Naive B cell (primary cell): ENCODE data around the gene PRB2. TPM values are rescaled to one million over a fixed set of nuclear protein-coding genes. Genes with fewer than 3 reads are reported as not detected.
"Not testable (repeated sequence)": the region's sequence is repeated elsewhere in the genome, so short reads cannot be mapped to it uniquely, and the experiment has no call there.

ENCODE experiments used
- ATAC-seq, 2 donors: fragments of 150-1000 bp; cut with Tn5 transposase; 2 replicates each; pipeline ENCODE4 v1.10.0; 2021; ENCODE audit warnings: low read depth in 2 of 2, mild to moderate bottlenecking in 2 of 2, moderate library complexity in 2 of 2
- DNase-seq: peaks from one replicate; pipeline ENCODE4 v3.0.0; 2022
- H3K27ac Mint-ChIP-seq, 6 donors: one replicate each; pipeline ENCODE4 v1.8.0; 2020 to 2022; ENCODE audit warnings: mild to moderate bottlenecking in 6 of 6, mixed read lengths in 6 of 6, moderate library complexity in 5 of 6, inconsistent platforms in 2 of 6
- H3K27me3 Mint-ChIP-seq, 3 donors: one replicate each; pipeline ENCODE4 v1.8.0; 2021 to 2022; ENCODE audit warnings: mixed read lengths in 3 of 3, mild to moderate bottlenecking in 1 of 3
- H3K36me3 Mint-ChIP-seq, 2 donors: one replicate each; pipeline ENCODE4 v1.8.0; 2020 to 2022; ENCODE audit warnings: mixed read lengths in 2 of 2, inconsistent platforms in 1 of 2, mild to moderate bottlenecking in 1 of 2
- H3K4me1 Mint-ChIP-seq, 3 donors: one replicate each; pipeline ENCODE4 v1.8.0; 2020 to 2022; ENCODE audit warnings: mixed read lengths in 3 of 3, inconsistent platforms in 1 of 3, mild to moderate bottlenecking in 1 of 3, moderate library complexity in 1 of 3
- H3K4me3 Mint-ChIP-seq, 8 donors: one replicate each; pipeline ENCODE4 v1.8.0; 2020 to 2022; ENCODE audit warnings: mild to moderate bottlenecking in 8 of 8, mixed read lengths in 8 of 8, moderate library complexity in 8 of 8, inconsistent platforms in 2 of 8
- H3K9me3 Mint-ChIP-seq, 7 donors: one replicate each; pipeline ENCODE4 v1.8.0; 2020 to 2022; ENCODE audit warnings: mixed read lengths in 7 of 7, mild to moderate bottlenecking in 5 of 7, inconsistent platforms in 2 of 7, moderate library complexity in 1 of 7
- polyA plus RNA-seq, 6 donors: library from polyadenylated mRNA; unstranded; fragments of 300-500 nt; fragmentation: Illumina TruSeq; gene quantifications; one replicate each; pipeline ENCODE4 v1.2.3, GENCODE V29; 2021; ENCODE audit warnings: low read depth in 6 of 6

Gene PRB2
- not detected for polyA plus RNA-seq

DNA sequence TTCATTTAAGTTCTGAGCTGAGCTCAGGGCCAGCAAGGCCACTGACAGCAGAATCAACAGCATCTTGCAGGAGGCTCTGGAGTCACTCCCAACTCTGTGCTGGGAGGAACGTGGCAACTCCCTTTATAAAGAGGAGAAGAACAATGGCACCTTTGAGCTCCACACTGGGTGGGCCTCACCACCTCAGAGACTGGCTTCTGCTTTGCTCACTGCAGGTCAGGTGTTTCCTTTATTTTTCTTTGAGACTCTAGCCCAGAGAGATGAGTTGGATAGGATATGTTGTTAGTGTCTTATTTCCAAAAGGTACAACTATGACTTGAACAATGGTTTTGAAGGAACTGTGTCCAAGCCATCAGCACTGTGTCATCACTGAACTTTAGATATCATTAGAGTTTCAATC is at the start of gene PRB2:
Gene PRB2, minus strand, starts transcription at position 101 of the 400 bp plus-strand sequence. Its CDS starts 38 bp downstream, at position 63.
- not testable (repeated sequence) for H3K27ac Mint-ChIP-seq, H3K27me3 Mint-ChIP-seq
- H3K4me3 Mint-ChIP-seq, result peak within 1 kb of the TSS in 1 of 8 donors; percentile 1

DNA sequence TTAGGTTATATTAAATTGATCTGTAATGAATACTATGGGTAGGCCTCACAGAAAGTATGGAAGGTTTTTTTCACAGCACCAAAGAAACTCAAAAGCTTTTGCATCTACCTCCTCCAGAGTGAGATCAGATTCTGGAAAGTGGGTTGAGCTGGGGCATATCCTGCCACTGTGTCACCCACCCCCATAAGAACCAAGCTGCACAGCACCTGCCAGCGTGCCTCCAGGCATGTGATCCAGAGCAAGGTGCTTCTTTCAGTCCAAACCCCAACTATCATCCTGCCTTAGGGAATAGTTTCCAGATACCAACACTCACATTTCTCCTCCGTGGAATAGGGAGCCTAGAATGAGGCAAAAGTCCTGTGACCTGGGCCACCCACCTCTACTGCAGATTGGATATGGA is 42.6 kb upstream of the PRB2 start:
- ATAC-seq, result no peak
- Mint-ChIP-seq H3K27ac (no peak overlapping the region), H3K36me3 (no peaks in the 10 kb centered on the region), H3K4me1 (no peaks in the 10 kb centered on the region), H3K4me3 (no peak overlapping the region), H3K9me3 (peaks cover 0 to 7% (median 0%) of the 10 kb centered on the region in 7 donors), H3K27me3 (no peaks in the 10 kb centered on the region)
- DNase-seq, result no peak

More for the DNA sequence above, at the start of gene PRB2:
- not testable (repeated sequence) for ATAC-seq, H3K9me3 Mint-ChIP-seq, H3K4me1 Mint-ChIP-seq, DNase-seq, H3K36me3 Mint-ChIP-seq

DNA sequence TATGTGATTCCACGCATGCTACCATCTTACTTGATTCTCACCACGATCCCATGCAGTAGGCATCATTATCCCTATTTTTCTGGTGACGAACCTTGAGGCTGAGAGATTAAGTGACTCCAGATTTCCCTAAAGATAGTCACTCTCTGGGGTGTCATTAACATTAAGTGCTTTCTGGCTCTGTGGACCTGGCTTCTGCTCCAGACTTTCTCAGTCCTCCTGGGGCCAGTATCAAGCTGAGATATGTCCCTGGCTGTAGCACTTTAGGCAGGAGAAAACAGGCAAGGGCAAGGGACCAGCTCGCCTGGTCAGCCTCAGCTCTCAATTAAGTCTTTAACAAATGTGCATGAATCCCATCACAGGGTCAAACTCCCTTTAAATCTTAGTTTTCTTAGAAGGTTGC is 38.3 kb upstream of the PRB2 start:
- ATAC-seq, result no peak
- H3K4me3 Mint-ChIP-seq, result no peak overlapping the region
- no peaks in the 10 kb centered on the region for H3K4me1 Mint-ChIP-seq
- no peak overlapping the region for H3K27ac Mint-ChIP-seq
- no peaks in the 10 kb centered on the region for H3K36me3 Mint-ChIP-seq
- no peaks in the 10 kb centered on the region for H3K27me3 Mint-ChIP-seq
- DNase-seq, result no peak
- H3K9me3 Mint-ChIP-seq, result no peaks in the 10 kb centered on the region

DNA sequence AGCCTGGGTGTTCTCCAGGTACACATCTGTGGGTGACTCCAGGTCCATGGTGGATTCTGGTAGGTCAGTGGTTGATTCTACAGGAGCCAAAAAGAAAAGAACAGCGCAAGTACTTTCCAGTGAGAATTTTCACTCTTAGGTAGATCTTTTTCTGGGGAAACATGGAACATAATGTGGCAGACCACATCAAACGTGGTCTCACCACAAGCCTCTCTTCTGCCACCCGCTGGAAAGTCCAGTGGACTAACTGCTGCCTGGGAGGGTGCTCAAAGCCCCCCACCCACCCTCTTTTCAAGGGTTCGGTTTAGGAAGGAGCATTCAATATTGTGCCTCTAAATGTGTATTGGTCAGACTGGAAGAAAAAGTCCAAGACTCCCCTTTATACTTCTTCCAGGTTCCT is 36.1 kb upstream of the PRB2 start:
- Mint-ChIP-seq H3K4me3 (no peak overlapping the region), H3K27me3 (no peaks in the 10 kb centered on the region), H3K27ac (no peak overlapping the region), H3K36me3 (no peaks in the 10 kb centered on the region), H3K9me3 (no peaks in the 10 kb centered on the region), H3K4me1 (no peaks in the 10 kb centered on the region)
- DNase-seq (no peak), ATAC-seq (no peak)

DNA sequence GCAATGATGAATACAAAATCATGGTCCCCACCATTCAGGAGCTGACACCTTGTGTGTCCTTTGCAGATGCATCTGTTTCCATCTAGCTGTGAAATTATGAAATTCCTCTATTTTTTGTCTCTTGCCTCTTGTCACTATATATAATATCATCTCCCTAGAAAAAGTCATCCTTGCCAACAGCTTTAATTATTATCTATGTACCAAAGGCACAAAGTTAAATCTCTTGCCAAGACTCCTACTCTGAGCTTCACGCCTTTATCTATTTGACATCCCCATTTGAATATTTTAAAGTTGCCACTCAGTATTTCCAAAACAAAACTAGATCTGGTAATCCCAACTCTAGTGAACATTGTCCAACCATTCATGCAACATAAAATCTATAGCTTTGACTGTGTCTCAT is 32.0 kb upstream of the PRB2 start:
- Mint-ChIP-seq H3K4me3 (no peak overlapping the region), H3K4me1 (no peaks in the 10 kb centered on the region), H3K9me3 (peaks cover 0 to 10% (median 0%) of the 10 kb centered on the region in 7 donors), H3K27me3 (no peaks in the 10 kb centered on the region), H3K27ac (no peak overlapping the region), H3K36me3 (peaks cover 0 to 4% of the 10 kb centered on the region in 2 donors)
- no peak for ATAC-seq
- DNase-seq, result no peak

DNA sequence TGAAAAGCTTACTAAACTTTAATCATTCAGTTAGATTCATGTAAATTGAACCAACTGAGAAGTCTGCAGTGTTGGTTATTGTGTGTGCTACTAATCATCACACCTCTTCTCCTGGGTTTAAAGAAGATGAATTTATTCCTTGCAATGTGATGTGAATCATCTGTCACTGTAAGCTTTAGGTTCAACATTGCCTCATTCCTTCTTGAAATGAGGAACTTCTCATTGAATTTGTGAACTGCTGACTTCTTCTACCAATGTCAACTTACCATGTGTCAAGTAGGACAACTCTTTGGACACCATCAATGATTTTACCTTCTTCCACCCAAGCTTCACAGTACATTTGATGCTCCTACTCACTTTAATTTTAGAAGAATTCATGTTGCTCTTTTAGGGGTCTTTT is 17.4 kb upstream of the PRB2 start:
- Mint-ChIP-seq H3K4me1 (no peaks in the 10 kb centered on the region), H3K9me3 (peaks cover 4 to 28% (median 13%) of the 10 kb centered on the region in 7 donors), H3K27ac (no peak overlapping the region), H3K27me3 (peaks cover 0 to 8% (median 0%) of the 10 kb centered on the region in 3 donors), H3K36me3 (peaks cover 9% of the 10 kb centered on the region in 2 donors), H3K4me3 (no peak overlapping the region)
- ATAC-seq, result no peak
- no peak for DNase-seq

DNA sequence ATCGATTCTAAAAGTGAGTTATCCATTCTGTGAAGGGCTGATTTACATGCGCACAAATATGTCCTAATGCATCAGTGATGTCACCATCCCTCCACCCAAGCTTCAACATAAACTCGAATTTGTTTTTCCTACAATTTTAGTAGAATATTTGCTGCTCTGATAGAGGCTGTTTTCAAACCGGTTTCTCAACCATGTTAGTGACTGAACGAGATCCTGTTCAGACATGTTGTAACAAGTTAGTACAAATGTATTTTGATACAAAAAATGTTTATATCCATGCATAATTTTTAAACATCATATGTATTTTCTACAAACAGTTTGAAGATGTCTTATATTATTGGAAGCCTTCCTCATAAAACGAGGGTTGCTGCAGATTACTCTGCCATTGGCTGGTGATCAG is 12.7 kb upstream of the PRB2 start:
- DNase-seq (no peak), ATAC-seq (no peak)
- no peak overlapping the region for H3K27ac Mint-ChIP-seq
- no peaks in the 10 kb centered on the region for H3K4me1 Mint-ChIP-seq
- H3K9me3 Mint-ChIP-seq, result peaks cover 1 to 20% (median 9%) of the 10 kb centered on the region in 7 donors
- H3K27me3 Mint-ChIP-seq, result peaks cover 0 to 4% (median 0%) of the 10 kb centered on the region in 3 donors
- peaks cover 0 to 5% of the 10 kb centered on the region in 2 donors for H3K36me3 Mint-ChIP-seq
- H3K4me3 Mint-ChIP-seq, result no peak overlapping the region

DNA sequence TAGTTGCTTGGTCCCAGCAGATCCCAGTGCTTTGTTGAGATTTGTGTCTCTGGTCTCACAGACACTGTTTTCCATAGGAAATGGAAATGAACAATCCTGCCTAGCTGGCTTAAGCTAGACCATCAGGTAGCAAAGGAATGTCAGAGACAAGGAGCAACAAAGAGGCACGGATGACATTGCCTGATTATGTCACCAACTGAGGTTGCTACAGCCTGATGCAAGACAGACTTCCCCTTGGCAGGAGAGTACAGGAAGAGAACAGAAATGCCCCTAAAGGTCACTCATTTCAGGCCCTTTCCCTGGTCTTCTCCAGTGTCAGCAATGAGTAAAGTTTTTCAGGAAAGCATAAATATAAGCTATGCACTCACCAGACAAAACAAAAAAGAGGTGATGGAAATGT is 2.0 kb upstream of the PRB2 start:
- no peaks in the 10 kb centered on the region for H3K27me3 Mint-ChIP-seq
- no peaks in the 10 kb centered on the region for H3K36me3 Mint-ChIP-seq
- no peak for ATAC-seq

DNA sequence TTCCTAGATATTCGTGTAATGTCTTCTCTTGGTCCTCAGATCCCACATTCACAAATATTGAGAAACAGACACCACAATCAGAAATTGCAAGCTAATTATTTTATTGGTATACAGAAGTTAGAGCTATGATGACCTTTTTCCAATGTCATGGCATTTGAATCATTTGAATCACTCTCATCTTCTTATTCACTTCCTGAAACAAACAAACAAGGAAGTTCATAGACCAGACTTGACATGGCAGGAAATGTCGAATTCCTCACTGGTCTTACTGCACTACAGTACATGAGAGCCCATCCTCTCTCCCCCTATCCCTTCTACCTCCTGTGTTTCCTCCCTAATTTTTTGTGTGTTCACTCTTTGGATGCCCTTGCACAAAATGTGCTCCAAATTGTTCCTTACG is 3.9 kb downstream of the PRB2 start:
- peak overlapping the region in 1 of 6 donors; percentile 36 for H3K27ac Mint-ChIP-seq
- not testable (repeated sequence) for ATAC-seq, H3K4me1 Mint-ChIP-seq, H3K36me3 Mint-ChIP-seq, H3K9me3 Mint-ChIP-seq, H3K4me3 Mint-ChIP-seq, DNase-seq, H3K27me3 Mint-ChIP-seq

More for the DNA sequence above, 2.0 kb upstream of the PRB2 start:
- H3K4me1 Mint-ChIP-seq, result no peaks in the 10 kb centered on the region
- DNase-seq, result no peak
- no peak overlapping the region for H3K27ac Mint-ChIP-seq
- H3K9me3 Mint-ChIP-seq, result no peaks in the 10 kb centered on the region
- H3K4me3 Mint-ChIP-seq, result no peak overlapping the region

DNA sequence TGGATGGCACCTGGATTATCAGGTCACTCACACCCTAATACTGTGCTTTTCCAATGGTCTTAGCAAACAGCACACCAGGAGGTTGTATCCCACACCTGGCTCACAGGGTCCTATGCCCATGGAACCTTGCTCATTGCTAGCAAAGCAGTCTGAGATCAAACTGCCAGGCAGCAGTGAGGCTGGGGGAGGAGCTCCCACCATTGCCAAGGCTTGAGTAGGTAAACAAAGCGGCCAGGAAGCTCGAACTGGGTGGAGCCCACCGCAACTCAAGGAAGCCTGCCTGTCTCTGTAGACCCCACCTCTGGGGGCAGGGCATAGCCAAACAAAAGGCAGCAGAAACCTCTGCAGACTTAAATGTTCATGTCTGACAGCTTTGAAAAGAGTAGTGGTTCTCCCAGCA is 17.9 kb downstream of the PRB2 start:
- H3K27ac Mint-ChIP-seq, H3K4me1 Mint-ChIP-seq, DNase-seq, H3K4me3 Mint-ChIP-seq, H3K27me3 Mint-ChIP-seq, ATAC-seq: not testable (repeated sequence)
- Mint-ChIP-seq H3K9me3 (peaks cover 13 to 59% (median 40%) of the 10 kb centered on the region in 7 donors), H3K36me3 (peaks cover 42 to 49% of the 10 kb centered on the region in 2 donors)

DNA sequence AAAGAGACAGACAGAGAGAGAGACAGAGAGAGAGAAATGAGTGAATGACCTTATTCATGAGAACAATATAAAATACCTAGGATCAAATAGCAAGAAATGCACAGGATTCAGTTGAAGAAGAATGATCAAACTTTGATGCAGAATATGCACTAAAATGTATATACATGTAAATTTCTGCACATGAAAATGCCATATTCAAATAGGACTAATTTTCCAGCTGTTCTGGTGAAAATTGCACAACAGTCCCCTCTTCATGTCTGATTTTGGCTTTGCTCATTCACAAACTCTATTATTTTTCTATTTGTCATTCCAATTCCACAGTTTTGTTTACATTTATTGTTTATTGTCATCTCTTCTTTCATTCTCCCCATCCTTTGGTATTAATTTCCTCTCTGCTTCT is 34.2 kb downstream of the PRB2 start:
- Mint-ChIP-seq H3K27me3 (no peaks in the 10 kb centered on the region), H3K4me1 (peaks cover 0 to 3% (median 0%) of the 10 kb centered on the region in 3 donors), H3K27ac (no peak overlapping the region), H3K9me3 (peaks cover 0 to 6% (median 3%) of the 10 kb centered on the region in 7 donors), H3K4me3 (no peak overlapping the region), H3K36me3 (peaks cover 0 to 7% of the 10 kb centered on the region in 2 donors)
- DNase-seq, result no peak
- ATAC-seq, result no peak

DNA sequence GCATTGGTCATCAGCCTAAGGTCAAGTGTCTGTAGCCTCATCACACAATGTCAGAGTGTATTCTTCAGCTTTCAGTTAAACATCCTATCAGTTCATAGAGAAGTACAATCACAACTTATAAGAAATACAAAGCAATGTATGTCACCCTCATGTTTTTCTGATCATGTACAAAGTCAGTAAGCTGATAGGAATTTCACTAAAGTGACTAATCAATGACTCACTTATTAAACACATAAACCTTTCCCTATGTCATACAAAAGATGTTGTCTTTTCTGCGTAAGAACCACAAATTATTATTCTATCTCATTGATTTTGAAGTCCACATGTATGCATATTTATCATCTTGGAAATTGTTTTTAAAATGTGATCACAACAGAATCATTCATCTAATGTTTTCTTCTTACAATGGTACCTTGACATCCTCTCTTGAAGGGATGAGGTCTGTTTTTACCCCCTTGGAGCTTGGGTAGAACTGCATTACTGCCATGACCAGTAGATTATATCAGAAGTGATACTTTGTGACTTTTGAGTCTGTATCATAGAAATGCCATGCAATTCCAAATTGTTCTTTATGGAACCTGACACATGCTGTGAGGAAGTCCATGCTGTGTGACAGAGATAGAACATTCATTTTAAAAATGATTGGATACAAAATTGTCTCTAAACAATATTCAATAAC is 35.0 kb downstream of the PRB2 start:
- not testable (repeated sequence) for H3K4me1 Mint-ChIP-seq, H3K27me3 Mint-ChIP-seq, H3K27ac Mint-ChIP-seq, DNase-seq, H3K4me3 Mint-ChIP-seq, H3K9me3 Mint-ChIP-seq, ATAC-seq, H3K36me3 Mint-ChIP-seq

DNA sequence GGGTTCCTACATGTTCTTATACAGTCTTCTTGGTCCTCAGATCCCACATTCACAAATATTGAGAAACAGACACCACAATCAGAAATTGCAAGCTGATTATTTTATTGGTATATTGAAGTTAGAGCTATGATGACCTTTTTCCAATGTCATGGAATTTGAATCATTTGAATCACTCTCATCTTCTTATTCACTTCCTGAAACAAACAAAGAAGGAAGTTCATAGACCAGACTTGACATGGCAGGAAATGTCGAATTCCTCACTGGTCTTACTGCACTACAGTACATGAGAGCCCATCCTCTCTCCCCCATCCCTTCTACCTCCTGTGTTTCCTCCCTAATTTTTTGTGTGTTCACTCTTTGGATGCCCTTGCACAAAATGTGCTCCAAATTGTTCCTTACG is 43.6 kb downstream of the PRB2 start:
- H3K36me3 Mint-ChIP-seq, DNase-seq, H3K27ac Mint-ChIP-seq, H3K4me1 Mint-ChIP-seq, H3K4me3 Mint-ChIP-seq, ATAC-seq, H3K27me3 Mint-ChIP-seq: not testable (repeated sequence)
- H3K9me3 Mint-ChIP-seq, result peaks cover 0 to 11% (median 4%) of the 10 kb centered on the region in 7 donors

DNA sequence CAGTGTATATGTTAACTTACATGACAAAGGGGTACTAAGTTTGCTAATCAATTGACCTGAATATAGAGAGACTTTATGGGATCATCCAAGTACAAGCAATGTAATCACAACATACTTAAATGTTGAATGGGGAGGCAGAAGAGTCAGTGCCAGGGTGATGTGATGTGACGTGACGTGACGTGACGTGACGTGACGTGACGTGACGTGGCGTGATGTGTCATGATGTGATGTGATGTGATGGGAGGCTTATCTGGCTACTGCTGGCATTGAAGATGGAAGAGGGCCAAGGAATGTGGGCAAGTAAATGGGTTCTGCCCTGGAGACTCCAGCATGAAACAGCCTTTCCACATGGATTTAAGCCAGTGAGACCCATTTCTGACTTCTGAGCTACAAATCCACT is 46.9 kb downstream of the PRB2 start:
- Mint-ChIP-seq H3K27me3 (no peaks in the 10 kb centered on the region), H3K36me3 (no peaks in the 10 kb centered on the region), H3K9me3 (peaks cover 0 to 11% (median 3%) of the 10 kb centered on the region in 7 donors), H3K27ac (no peak overlapping the region), H3K4me3 (no peak overlapping the region), H3K4me1 (no peaks in the 10 kb centered on the region)
- ATAC-seq (no peak), DNase-seq (no peak)
